ENCODE measurements around the gene SLIT2.

SLIT2 gene

GRCh38 chr4:20271950-20272349 lies 20.2 kb downstream of the SLIT2 start:
- H3K4me3 ChIP-seq (ENCODE audit: control insufficient read depth, low read depth, low read length), result no peak overlapping the region

GRCh38 chr4:20272411-20272872 lies 20.7 kb downstream of the SLIT2 start:
- no peak for DNase-seq (ENCODE audit: low read depth)
- no peak overlapping the region for H3K4me3 ChIP-seq (ENCODE audit: control insufficient read depth, low read depth, low read length)
- TF ChIP-seq CTCF (IDR thresholded peaks at IDR 0.05; ENCODE audit: control insufficient read depth, insufficient read depth, low read depth, low read length, missing control alignments), result no peak

More at GRCh38 chr4:20271950-20272349, 20.2 kb downstream of the SLIT2 start:
- DNase-seq (ENCODE audit: low read depth), result no peak
- no peak for TF ChIP-seq CTCF (IDR thresholded peaks at IDR 0.05; ENCODE audit: control insufficient read depth, insufficient read depth, low read depth, low read length, missing control alignments)

- DNase-seq (ENCODE audit: low read depth), result no peak
- TF ChIP-seq CTCF (IDR thresholded peaks at IDR 0.05; ENCODE audit: control insufficient read depth, insufficient read depth, low read depth, low read length, missing control alignments), result no peak
Observed at GRCh38 chr4:20273793-20274192, 22.1 kb downstream of the SLIT2 start.

GRCh38 chr4:20276848-20277247 lies 25.1 kb downstream of the SLIT2 start:
- no peak for DNase-seq (ENCODE audit: low read depth)
- TF ChIP-seq CTCF (IDR thresholded peaks at IDR 0.05; ENCODE audit: control insufficient read depth, insufficient read depth, low read depth, low read length, missing control alignments), result no peak
- H3K4me3 ChIP-seq (ENCODE audit: control insufficient read depth, low read depth, low read length), result no peak overlapping the region

More at GRCh38 chr4:20273793-20274192, 22.1 kb downstream of the SLIT2 start:
- no peak overlapping the region for H3K4me3 ChIP-seq (ENCODE audit: control insufficient read depth, low read depth, low read length)

- H3K4me3 ChIP-seq (ENCODE audit: control insufficient read depth, low read depth, low read length), result no peak overlapping the region
- DNase-seq (ENCODE audit: low read depth), result no peak
- no peak for TF ChIP-seq CTCF (IDR thresholded peaks at IDR 0.05; ENCODE audit: control insufficient read depth, insufficient read depth, low read depth, low read length, missing control alignments)
Observed at GRCh38 chr4:20278195-20278594, 26.5 kb downstream of the SLIT2 start.

GRCh38 chr4:20279381-20279780 lies 27.7 kb downstream of the SLIT2 start:
- TF ChIP-seq CTCF (IDR thresholded peaks at IDR 0.05; ENCODE audit: control insufficient read depth, insufficient read depth, low read depth, low read length, missing control alignments), result no peak

GRCh38 chr4:20281453-20281852 lies 29.7 kb downstream of the SLIT2 start:
- no peak for TF ChIP-seq CTCF (IDR thresholded peaks at IDR 0.05; ENCODE audit: control insufficient read depth, insufficient read depth, low read depth, low read length, missing control alignments)
- no peak overlapping the region for H3K4me3 ChIP-seq (ENCODE audit: control insufficient read depth, low read depth, low read length)
- no peak for DNase-seq (ENCODE audit: low read depth)

More at GRCh38 chr4:20279381-20279780, 27.7 kb downstream of the SLIT2 start:
- DNase-seq (ENCODE audit: low read depth), result no peak
- no peak overlapping the region for H3K4me3 ChIP-seq (ENCODE audit: control insufficient read depth, low read depth, low read length)

Data from AG09309 (cell line).